ENCODE results near the gene SENP2.
"Not testable (repeated sequence)": the region's sequence is repeated elsewhere in the genome, so short reads cannot be mapped to it uniquely, and the experiment has no call there.

Gene SENP2

DNA sequence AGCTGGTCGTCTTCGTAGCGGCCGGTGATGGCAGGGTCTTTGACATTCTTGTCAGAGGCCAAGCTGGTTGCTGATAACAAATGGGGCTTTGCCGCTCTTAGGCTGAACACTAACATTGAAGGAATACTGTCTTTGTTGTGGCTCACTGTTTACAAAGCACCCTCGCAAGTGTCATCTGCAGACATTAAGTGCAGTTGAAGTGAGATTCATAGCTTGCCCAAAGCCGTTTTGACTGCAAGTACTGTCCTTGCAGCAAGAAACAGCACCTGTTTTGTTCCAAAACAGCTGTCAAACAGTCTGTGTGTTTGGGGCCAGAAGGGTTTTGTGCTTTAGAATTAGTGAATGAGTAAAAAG is 568 bp downstream of the SENP2 start:
- no peak for DNase-seq (ENCODE audit: low read depth, low spot score)

DNA sequence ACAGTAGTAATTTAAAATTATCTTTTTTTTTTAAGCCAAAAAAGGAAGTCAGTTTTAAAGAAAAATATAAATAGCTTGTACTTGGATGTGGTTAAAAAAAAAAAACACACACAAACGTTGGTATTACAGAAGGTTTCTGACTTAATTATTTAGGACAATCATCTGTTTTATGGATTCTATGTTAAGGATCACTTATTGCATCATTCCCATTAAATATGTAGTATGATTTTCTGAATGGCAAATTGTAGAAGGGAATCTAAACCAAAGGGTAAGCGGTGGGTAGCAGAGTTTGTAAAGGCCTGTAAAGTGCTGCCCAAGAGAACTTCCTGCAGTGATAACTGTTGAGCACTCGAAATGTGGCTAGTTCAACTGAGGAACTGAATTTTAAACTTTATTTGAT is 8.0 kb downstream of the SENP2 start:
- no peak for DNase-seq (ENCODE audit: low read depth, low spot score)

DNA sequence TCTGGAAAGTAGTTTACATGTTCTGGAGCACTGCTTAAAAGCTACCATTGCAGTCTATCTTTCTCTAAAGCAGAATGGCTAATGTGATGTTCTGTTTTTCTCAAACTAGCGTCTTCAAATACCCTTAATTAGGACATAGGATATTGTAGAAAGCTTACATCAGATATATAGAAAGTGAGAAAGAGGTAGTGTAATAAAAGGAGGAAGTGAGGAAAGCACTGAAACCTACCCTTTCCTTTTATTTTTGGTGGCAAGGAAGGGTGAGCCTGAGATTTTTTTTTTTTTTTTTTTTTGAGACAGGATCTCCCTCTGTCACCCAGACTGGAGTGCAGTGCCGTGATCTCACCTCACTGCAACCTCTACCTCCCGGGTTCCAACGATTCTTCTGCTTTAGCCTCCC is 9.4 kb downstream of the SENP2 start:
- DNase-seq (ENCODE audit: low read depth, low spot score), result no peak

DNA sequence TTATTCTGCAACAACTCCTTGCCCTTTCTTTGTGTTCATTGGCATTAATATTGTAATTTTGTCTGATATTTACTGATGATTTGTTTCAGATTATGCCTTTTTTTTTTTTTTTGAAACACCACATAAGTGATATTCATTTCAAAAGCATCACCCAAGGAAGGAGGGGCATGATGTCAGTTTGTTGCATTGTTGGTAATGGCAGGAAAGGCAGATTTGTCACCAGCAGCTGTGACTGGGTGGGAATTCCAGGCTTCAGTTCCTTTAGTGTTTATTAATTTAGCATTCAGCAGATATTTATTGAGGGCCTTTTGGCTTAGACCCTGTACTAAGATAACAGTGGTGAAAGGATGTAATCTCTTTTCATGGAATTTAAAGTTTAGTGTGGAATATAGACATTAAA is 19.5 kb downstream of the SENP2 start:
- no peak for DNase-seq (ENCODE audit: low read depth, low spot score)

DNA sequence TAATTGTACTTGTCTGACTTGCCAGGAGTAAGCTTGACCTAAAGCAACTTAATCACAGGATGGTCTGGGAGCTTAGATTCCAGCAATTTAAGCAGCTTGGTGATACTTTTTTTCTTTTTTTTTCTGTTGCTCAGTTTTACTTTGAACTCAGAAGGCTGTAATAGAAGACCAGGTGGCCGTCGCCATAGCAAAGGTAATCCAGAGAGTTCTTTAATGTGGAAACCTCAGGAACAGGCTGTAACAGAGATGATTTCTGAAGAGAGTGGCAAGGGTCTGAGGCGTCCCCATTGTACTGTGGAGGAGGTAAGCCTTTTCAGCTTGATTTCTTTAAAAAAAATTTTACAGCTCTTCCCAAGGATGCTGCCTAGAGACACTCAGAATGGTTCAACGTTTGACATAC is 20.1 kb downstream of the SENP2 start:
- no peak for DNase-seq (ENCODE audit: low read depth, low spot score)

DNA sequence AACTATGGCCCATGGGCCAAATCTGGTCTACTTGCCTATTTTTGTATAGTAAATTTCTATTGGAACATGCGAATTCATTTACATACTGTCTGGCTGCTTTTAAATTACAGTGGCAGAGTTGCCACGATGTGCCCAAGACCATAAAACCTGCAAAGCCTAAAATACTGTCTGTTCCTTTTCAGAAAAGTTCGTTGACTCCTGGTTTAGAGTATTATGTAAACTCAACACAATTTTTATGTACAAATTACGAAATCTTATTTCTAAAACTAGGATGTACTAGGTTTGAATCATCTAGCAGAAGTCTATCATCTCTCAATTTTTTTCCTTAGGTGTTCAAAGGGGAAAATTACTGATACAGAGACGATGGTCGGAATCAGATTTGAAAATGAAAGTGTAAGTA is 26.9 kb downstream of the SENP2 start:
- DNase-seq (ENCODE audit: low read depth, low spot score), result no peak

DNA sequence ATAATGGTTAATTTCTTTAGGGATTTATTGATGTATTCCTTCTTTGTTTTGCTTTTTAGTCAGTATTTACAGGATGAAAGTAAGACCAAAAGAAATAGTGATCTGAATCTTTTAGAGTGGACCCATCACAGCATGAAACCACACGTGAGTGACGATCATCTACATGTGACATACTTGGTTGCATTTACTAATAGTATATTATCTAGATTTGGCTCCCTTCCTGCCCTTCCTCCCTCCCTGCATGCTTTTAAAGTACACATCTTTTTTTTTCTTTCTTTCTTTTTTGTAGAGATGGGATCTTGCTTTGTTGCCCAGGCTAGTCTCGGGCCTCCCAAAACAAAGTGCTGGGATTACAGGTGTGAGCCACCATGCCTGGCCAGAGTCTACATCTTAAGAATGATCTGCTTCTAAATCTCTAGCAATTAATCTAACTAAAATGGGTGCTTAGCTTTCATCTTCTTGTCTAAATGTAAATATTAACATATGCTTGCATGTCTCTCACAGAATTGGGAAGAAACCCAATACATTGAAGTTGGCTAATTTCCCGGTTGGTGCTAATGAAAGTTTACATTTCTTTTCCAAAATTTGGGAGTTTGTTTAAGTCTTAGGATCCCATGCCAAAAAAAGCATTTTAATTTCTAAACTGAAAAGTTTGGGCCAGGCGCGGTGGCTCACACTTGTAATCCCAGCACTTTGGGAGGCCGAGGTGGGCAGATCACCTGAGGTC is 38.0 kb downstream of the SENP2 start:
- no peak for DNase-seq (ENCODE audit: low read depth, low spot score)

DNA sequence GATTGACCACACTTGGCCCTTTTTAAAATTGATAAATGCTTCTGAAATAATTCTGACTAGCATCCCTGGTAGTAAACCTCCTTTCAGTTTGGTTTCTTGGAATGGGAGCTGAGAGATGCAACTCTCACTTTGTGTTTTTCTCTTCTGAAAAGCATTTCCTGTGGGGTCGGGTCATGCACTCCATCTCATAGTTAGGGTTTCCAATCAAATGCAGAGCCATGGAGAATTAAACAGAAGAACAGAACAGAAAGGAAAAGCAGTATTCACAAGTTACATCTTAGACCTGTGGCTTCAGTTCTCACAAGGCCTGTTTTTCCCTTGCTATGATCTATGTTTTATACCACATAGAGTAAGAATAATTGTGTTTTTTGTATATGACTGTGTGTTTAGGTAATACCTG is 39.7 kb downstream of the SENP2 start:
- no peak for DNase-seq (ENCODE audit: low read depth, low spot score)

DNA sequence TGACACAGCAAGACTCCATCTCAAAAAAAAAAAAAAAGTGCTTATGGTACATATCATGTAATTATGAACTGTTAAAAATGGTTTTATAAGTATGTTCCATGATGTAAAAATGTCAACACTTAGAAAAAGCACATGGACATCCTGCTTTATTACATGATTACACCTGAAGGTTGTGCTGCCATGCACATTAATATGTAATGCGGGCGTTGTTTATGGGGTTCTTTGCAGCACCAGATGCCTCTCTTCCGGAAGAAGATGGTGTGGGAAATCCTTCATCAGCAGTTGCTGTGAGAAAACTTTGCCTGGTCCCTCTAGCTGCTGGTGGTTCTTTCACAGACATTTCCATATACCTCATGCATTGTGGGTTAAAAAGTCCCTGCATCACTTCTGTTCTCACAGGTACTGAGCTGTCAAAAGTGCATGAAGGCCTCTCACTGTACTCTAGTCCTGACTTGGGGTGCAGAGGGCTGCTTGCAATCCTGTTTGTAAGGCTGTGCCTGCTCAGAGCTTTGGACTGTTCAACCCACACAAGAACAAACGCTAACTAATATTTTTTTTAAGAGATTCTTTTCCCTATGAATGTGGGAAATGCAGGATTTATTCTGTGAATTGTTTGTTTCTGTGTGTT is 43.6 kb downstream of the SENP2 start:
- no peak for DNase-seq (ENCODE audit: low read depth, low spot score)

DNA sequence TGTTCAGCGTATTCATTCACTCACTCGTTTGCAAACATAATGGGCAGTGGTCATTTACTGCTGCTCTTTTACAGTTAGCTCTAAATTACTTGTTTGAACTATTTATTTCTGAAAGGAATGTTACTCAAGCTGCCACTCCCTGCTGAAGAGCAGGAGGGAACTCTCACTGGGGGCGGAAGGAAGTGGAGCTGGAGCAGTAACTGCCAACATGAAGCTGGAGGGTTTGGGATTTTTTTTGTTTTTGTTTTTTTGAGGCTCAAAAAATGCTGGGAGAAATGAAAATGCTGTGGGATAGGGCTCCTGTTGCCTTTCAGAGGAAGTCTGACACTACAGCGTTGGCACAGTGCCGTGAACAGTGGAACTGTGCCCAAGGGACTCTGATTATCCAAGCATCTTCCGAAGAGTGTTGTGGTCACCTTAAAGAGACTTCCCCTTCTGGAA is 44.1 kb downstream of the SENP2 start:
- no peak for DNase-seq (ENCODE audit: low read depth, low spot score)

DNA sequence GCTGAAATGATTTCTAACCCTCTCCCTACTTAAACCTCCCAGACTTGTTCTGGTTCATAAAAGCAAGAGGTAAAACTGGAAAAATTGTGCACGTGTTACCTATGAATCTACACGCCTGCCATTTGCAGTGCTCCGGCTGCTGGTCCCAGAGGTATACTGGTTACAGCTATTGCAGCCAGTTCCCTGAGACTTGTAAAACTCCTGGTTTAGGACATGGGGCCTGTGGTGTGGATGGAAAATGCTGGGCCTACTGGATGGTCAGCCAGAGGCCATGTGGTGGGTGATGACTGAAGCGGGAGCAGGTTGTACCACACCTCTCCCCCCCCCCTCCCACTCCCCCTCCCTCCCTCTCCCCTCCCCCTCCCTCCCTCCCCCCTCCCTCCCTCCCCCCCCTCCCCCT is 45.0 kb downstream of the SENP2 start:
- no peak for DNase-seq (ENCODE audit: low read depth, low spot score)

DNA sequence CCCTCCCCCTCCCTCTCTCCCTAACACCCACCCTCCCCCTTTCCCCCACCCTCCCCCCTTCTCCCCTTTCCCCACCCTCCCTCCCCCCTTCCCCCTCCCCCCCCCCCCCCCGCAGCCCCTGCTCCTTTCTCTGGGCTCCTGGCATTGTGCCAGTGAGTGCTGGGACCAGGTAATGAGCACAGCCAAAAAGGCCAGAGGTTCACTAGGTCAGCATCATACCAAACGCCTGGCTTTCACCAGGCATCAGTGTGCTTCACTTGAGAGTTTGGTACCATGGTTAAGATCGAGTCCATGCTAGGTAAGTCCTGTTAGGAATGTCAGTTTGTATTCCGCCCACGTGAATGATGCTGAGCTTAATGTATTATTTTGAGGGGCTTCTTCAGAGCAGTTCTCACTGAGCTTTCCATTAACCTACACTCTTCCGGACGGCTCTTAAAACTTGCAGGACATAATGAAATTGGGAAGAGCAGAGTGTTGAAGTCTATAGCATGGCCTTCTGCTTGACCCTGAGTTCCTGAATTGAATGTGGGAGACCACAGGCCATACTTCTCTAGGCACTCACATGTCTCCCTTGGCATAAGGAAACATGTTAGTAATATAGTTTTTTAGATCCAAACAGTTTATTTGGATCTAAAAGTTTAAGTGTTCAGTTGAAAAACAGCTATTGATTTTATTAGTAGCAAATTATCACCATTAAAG is 45.6 kb downstream of the SENP2 start:
- no peak for DNase-seq (ENCODE audit: low read depth, low spot score)

DNA sequence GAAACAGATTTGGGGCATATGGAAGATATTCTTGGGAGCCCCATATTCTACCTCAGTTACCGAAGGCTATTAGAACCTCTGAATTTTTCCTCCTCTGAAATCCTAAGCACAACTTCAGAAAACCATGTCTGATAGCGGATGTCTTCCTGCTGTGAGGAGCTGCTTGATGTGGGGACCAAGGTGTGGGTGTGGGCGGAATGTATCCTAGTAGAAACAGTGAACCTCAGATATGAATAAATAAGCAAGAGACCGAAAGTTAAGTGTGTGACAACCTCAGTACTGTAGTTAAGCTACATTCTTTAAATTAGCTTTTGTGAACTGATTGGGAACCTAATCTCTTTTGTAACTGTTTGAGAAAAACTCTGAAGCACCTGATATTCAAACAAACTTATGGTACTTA is 46.9 kb downstream of the SENP2 start:
- no peak for DNase-seq (ENCODE audit: low read depth, low spot score)

DNA sequence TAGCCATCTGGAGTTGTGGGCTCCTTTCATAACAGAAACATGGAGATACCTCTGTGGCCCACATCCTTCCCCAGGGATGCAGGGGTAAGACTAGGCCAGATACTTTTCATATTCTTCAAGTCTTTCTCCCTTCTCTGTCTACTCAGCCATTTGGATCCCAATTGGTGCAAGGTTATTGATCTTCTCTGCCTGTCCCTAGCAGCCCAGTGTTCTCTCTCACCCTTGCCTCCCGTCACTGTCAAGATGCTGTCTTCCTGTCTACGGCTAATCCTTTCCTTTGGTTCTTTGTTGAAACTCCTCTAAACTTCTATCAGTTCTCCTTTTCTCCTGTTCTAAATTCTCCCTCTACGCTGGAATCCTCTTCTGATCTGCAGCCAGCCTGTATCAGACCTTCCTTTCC is 51.3 kb downstream of the SENP2 start:
- DNase-seq (ENCODE audit: low read depth, low spot score), result no peak

DNA sequence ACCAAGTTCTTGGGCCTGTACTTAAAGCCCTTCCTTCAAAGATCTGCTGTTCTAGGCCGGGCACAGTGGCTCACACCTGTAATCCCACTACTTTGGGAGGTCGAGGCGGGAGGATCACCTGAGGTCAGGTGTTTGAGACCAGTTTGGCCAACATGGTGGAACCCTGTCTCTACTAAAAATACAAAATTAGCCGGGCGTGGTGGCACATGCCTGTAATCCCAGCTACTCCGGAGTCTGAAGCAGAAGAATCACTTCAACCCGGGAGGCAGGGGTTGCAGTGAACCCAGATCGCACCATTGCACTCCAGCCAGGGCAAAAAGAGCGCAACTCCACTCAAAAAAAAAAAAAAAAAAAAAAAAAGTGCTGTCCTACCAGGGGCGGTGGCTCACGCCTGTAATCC is 52.6 kb downstream of the SENP2 start:
- DNase-seq (ENCODE audit: low read depth, low spot score), result not testable (repeated sequence)

DNA sequence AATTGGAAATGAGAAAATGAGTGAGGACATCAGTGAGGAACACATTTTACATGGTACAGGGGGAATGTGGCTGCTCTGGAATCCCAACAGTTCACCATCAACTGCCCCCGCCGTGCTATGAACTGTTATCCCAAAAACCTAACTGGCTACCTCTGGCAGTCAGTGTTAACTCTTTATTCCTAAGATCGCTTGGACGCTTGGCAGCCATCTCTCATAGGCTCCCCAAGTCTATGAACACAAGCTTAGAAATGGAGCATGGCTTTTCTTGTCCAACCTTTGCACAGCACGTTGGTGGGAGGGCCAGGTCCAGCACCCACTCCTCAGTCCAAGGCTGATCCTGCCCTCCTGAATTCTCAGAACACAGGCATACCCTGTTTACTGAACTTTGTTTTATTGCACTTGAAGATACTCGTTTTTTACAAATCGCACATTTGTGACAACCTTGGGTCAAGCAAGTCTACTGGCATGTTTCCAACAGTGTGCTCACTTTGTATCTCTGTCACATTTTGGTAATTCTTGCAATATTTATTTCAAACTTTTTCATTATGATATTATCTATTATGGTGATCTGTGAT is 53.6 kb downstream of the SENP2 start:
- no peak for DNase-seq (ENCODE audit: low read depth, low spot score)

DNA sequence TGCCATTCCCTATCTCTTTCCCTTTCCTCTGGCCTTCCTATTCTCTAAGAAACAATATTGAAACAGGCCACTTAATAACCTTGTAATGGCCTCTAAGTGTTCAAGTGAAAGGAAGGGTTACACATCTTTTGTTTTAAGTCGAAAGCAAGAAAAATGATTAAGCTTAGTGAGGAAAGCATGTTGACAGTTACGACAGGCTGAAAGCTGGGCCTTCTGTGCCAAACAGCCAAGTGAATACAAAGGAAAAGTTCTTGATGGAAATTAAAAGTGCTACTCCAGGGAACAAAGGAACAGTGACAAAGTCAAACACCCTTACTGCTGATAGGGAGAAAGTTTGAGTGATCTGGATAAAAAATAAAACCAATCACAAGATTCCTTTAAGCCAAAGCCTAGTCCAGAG is 54.2 kb downstream of the SENP2 start:
- no peak for DNase-seq (ENCODE audit: low read depth, low spot score)

DNA sequence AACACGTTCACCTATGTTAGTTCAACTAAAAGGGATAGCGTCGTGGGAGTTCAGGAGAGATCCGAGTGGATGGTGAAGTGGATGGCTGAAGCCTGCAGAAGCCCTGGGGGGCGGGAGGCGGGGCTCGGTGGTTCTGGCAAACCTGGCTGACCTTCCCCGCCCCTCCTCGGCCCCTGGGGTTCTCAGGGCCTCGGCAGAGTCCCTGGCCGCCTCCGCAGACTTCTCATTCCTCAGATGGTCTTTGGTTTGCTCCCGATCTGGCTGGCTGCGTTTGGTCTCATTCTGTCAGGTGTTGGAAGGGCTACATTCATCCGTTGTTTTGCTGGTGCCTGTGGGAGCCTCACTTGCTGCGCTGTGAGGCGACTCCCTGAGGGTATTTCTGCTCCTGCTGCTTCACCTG is 59.1 kb downstream of the SENP2 start:
- not testable (repeated sequence) for DNase-seq (ENCODE audit: low read depth, low spot score)

DNA sequence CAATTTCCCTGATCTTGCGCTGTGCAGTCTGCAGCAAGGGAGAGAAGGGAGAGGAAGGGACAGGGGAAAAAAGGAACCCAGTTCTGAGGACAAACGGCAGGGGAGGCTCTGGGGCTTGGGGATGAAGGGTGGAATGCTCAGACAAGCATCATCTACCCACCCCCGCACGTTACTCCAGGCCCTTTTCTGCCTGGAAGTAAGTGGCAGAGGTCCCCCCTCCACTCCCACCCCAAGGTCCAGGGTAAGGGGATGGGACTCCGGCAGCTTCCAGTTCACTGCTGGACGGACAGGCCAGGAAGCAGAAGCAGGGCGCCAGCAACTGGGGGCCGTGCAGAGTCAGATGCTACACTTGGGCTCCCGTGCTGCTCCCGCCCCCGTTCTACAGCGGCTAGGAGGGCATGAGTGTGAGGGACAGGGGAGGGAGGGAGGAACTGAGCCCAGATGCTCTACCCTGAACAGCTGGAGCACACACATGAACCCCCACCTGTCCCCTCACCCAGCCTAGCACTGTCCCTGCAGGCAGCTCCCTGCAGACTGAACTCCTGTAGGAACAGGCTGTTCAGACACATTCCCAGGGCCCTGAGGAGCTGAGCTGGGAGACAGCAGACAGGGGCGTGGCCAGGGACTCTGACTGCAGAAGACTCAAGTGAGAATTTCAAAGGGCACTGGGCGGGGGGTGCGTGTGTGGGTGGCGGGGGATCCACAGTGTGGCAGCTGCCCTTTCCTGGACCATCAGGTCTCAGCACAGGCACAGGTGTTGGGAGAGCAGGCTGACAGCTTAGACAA is 59.7 kb downstream of the SENP2 start:
- DNase-seq (ENCODE audit: low read depth, low spot score), result no peak

DNA sequence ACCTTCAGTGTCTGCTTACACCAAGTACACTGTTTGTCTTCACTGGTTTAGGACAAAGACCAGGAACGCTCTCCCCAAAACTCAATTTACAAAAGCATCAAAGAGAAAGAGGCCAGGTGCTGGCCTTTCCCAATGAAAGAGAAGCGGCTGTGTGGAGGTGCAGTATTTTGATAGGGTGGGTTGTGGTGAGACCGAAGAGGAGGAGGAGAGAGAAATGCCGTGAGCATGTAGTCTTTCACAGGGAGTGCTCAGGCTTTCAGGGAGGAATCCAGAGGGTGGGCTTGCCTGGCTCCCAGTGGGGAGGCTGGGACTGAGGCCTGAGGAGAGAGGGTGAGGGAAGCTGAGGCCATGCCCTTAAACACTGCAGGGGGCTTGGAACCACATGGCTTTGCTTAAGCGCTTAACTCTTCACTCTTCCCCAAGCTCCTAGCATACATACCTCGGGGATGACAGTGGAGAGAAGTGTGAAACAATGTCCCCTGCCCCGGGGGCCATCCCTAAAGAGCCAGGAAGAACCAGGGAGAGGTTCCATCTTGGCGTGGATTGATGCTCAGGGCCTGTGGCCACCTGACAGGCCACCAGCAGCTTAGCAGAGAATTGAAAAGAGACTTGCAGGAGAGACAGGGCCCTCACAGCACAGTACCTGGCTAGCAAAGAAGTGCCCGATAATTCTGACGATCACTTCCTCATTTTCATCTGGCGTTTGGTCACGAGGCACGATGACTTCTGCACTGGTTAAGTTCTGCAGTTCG is 60.5 kb downstream of the SENP2 start:
- no peak for DNase-seq (ENCODE audit: low read depth, low spot score)
